GM18861 (cell line): ENCODE results near the gene NOM1.
"Not testable (repeated sequence)": the region's sequence is repeated elsewhere in the genome, so short reads cannot be mapped to it uniquely, and the experiment has no call there.

Experiments used
- ATAC-seq: cut with Tn5 transposase; IDR thresholded peaks from one replicate; pipeline ENCODE4 v1.9.1; 2021; ENCODE audit not compliant: unreplicated experiment

NOM1 gene

GRCh38 chr7:156940421-156941122, 8.9 kb upstream of the NOM1 start:
- ATAC-seq: no peak

- ATAC-seq: no peak
These were observed 7.9 kb upstream of the NOM1 start for GRCh38 chr7:156941393-156942182.

GRCh38 chr7:156942708-156943090, 6.8 kb upstream of the NOM1 start:
- ATAC-seq: no peak

GRCh38 chr7:156943091-156944041, 6.1 kb upstream of the NOM1 start:
- no peak for ATAC-seq

- no peak for ATAC-seq
These were observed 4.6 kb upstream of the NOM1 start for GRCh38 chr7:156944876-156945275.

- ATAC-seq: no peak
These were observed 2.2 kb upstream of the NOM1 start for GRCh38 chr7:156947120-156947843.

GRCh38 chr7:156948361-156948760, 1.2 kb upstream of the NOM1 start:
- no peak for ATAC-seq

- ATAC-seq: no peak
These were observed 908 bp downstream of the NOM1 start for GRCh38 chr7:156950381-156950858.

GRCh38 chr7:156953215-156953614, 3.7 kb downstream of the NOM1 start:
- not testable (repeated sequence) for ATAC-seq

- no peak for ATAC-seq
These were observed 5.4 kb downstream of the NOM1 start for GRCh38 chr7:156954941-156955340.

- no peak for ATAC-seq
These were observed 7.2 kb downstream of the NOM1 start for GRCh38 chr7:156956727-156957126.

GRCh38 chr7:156962145-156962544, 12.6 kb downstream of the NOM1 start:
- no peak for ATAC-seq

GRCh38 chr7:156962897-156963296, 13.4 kb downstream of the NOM1 start:
- no peak for ATAC-seq

- no peak for ATAC-seq
These were observed 14.0 kb downstream of the NOM1 start for GRCh38 chr7:156963472-156963871.

GRCh38 chr7:156964971-156965370, 15.5 kb downstream of the NOM1 start:
- ATAC-seq: no peak

- ATAC-seq: no peak
These were observed 16.9 kb downstream of the NOM1 start for GRCh38 chr7:156966387-156966786.

- no peak for ATAC-seq
These were observed 18.7 kb downstream of the NOM1 start for GRCh38 chr7:156968183-156968582.

GRCh38 chr7:156969972-156970420, 20.5 kb downstream of the NOM1 start:
- no peak for ATAC-seq

GRCh38 chr7:156975620-156976019, 26.1 kb downstream of the NOM1 start:
- no peak for ATAC-seq

- ATAC-seq: no peak
These were observed 29.6 kb downstream of the NOM1 start for GRCh38 chr7:156979007-156979606.
